GM18951 (cell line): Measurements from ENCODE around the gene IRF2BPL.

Source experiments
- POLR2A ChIP-seq: IDR thresholded peaks from 4 replicates; pipeline ENCODE4 v1.6.1; 2011; ENCODE audit warnings: mild to moderate bottlenecking; ENCODE audit not compliant: insufficient read length, insufficient read depth; ENCODE audit errors: extremely low read depth
- in situ Hi-C: fragments of 300-500 bp; cut with MboI; formaldehyde crosslinking; loops from one replicate; pipeline ENCODE4 v1.12.0; 2022; ENCODE audit warnings: low sequenced_read_pairs, mixed read lengths, inconsistent platforms; ENCODE audit not compliant: unreplicated experiment

IRF2BPL gene

DNA sequence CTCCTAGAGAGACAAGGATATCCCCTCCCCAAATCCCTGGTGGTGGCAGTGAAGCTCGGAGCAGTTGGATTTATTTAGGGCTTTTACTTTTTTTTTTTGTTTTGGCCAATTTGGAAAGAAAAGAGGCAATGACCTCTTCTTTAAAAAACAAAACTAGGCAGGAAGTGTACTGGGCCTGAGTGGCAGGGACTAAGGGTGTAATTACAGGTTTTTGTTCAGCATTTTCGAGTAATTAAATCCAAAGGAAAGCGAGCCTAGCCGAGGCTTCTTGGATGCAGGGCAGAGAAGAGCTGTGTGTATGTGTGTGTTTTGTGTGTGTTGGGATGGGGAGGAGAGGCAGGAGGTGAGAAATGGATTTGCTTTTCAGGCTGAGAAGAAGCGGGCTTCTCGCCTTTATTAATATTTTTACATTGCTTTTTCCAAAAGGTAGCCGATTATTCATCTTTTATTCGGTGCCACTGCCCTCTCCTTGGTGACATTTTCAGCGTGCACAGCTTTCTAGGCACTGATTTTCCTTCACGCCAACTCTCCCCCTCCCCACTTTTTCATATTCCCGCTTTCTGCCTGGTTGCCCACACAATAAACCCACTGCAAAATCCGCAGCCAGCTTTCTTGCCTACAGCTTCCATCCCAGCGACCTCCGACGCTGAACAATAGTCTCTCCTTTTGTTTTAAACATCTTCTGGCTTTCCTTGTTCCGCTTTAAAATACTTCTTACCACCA, 8.9 kb upstream of the IRF2BPL start:
- in situ Hi-C loops, result no loop called here
- no peak for TF ChIP-seq POLR2A

GRCh38 chr14:77036484-77037214, 8.1 kb upstream of the IRF2BPL start:
- in situ Hi-C loops, result no loop called here
- no peak for TF ChIP-seq POLR2A

DNA sequence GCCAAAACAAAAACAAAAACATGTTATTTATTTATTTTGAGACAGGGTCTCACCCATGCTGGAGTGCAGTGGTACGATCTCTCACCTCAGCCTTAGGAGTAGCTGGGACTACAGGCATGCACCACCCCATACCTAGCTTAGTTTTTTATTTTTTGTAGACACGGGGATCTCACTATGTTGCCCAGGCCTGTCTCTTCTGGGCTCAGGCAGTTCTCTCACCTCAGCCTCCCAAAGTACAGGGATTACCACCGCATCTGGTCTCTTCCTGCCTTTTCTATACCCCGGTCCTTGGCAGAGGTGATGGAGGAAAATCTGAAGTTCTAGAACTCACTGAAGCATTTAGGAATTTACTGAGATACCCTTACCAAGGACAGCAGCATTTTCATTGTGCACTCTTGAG, 6.8 kb upstream of the IRF2BPL start:
- in situ Hi-C loops, result no loop called here
- no peak for TF ChIP-seq POLR2A

DNA sequence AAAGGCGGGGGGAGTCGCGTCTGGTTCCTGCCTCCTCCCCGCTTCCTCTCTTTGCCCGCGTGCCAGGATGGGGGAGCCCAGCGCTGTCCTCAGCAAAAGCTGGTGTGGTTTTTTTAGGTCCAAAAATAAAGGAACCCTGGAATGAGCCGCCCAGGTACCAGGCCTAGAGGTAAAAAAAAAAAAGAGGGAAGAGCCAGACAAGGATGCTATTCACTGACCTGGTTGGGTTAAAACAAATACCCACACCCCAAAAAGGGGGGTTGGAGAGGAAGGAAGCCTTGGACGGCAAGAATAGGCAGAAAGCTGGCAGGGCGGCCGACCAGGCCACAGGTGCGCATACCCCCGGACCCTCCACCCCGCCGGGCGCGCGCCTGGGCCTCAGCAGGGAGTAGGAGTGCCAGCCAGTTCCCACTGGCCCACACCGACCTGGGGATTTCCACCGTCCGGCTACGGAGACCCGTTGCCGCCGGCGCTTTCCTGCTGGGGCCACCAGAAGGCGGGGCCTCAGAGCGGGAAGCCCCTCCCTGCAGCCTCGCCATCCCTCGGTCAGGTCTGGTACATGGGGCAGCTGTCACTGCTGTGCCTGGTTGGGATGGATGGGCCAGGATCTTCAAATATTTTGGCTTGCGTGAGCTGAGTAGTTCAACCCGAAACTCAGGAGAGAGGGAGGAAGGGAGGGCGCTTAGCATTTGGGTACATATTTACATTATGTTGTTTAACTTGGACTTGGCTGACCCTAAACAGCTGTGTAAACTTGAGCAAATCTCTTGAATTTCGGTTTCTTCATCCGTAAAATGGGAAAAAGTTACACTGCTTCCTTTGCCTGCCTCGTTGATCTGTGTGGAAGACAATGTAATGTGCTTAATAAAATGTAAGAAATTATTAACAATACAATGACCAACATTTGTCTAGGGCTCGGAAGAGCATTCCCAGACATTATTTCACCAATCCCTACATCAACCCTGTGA, 5.4 kb upstream of the IRF2BPL start:
- peak; percentile 86 for TF ChIP-seq POLR2A
- in situ Hi-C loops, result no loop called here

DNA sequence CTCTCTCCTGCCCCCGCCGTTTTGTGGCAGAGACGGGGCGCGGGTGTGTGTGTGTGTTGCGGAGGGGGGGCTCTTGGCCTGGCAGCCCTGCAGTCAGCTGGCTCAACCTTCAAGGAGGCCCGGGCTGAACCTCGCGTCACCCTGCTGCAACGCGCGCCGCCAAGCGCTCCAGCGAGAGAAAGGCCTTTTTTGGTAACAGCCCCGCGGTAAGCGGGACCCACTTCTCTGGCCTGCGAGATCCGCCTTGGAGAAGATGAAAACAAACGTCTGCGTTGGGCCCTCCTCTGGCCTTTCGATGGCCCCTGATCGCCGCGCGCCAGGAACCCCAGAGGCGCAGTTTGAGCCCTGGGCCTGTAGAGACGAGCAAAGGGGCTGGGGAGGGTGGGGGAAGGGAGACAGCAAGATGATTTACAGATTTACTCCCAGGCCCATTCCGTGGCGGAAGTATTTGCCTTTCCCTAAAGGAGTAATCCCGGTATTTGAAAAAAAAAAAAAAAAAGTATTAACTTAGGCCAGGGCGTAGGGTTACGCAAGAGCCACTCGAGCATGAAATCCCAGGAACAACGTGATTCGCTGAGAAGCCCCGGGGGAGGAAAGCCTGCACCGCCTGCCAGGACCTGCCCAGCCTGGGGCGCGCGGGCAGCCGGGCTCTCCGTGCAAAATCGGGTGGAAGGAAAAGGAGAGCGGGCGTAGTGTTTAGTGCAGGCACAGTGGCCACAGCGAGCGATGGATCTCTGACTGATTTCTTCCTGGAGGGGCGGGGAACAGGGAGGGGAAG, 4.5 kb upstream of the IRF2BPL start:
- no peak for TF ChIP-seq POLR2A
- in situ Hi-C loops, result no loop called here

GRCh38 chr14:77032491-77032843, 4.0 kb upstream of the IRF2BPL start:
- in situ Hi-C loops, result no loop called here
- no peak for TF ChIP-seq POLR2A

DNA sequence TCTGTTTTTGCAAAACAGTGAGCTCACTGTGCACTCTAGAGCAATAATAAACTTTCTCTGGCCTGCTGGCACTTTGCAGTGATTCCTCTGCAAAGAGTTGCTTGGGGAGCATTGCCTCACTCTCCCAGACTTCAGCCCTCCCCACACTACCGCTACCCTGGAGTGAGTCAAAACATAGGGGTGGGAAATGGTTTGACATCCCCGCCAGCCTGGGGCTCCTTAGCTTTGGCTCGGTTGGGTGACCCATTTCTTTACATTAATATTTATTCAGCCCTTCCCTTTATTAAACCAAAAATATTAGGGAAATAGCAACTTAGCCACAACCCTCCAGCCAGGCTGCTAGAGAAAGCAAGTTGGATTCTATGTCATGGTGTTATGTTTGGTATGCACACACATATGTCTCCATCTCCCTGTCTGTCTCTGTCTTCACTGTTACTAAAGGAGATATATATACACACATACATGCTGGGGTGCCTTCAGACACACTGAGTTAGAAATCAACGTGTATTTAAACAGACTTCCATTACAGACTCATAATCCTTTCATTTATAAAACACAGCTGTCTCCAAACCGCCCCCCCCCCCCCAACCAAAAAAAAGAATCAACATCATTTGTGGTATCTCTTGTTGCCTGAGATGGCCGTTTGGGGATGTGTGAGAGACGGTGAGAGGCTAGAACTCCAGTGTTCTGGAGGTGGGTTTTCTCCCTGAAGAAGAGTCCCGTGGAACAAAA, 3.4 kb upstream of the IRF2BPL start:
- no peak for TF ChIP-seq POLR2A
- in situ Hi-C loops, result no loop called here

DNA sequence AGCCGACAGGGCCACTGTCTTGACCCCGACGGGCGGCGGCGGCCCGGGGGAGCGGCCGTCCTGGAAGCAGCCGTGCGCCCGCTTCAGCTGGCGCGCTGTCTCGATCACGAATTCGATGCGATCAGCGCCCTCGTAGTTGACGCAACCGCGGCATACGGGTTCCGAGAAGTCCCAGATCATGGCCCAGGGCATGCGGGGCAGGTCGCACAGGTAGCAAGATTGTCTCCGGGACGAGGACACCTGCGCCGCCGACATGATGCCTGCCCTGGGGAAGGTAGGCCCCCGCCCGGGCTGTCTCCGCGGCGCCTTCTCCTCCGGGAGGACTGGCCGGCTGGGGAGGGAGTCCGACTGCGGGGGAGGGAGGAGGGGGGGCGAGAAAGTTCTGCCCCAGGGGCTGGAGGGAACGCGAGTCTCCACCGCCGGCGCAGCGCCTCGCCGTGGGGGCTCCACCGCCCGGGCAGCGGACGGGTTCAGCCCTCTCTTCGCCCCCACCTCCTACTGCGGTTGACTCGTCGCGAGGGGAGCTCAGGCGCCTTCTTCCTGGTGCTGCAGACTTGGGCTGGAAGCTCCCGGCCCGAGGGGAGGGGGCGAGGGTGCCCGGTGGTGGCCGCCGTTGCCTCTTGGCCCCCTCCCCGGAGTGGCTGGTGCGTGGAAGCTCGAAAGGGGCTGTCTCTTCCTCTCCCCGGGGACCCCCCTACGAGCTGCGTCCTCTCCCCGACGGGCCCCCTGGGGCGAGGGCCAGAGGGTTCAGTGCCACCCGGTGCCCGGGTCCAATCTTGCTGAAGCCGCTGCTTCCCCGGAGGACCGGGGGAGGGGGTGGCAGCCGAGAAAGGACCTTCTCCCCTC, 747 bp downstream of the IRF2BPL start:
- peak; percentile 28 for TF ChIP-seq POLR2A
- in situ Hi-C loops, result no loop called here

GRCh38 chr14:77026930-77027537, 1.5 kb downstream of the IRF2BPL start:
- in situ Hi-C loops, result no loop called here
- no peak for TF ChIP-seq POLR2A

DNA sequence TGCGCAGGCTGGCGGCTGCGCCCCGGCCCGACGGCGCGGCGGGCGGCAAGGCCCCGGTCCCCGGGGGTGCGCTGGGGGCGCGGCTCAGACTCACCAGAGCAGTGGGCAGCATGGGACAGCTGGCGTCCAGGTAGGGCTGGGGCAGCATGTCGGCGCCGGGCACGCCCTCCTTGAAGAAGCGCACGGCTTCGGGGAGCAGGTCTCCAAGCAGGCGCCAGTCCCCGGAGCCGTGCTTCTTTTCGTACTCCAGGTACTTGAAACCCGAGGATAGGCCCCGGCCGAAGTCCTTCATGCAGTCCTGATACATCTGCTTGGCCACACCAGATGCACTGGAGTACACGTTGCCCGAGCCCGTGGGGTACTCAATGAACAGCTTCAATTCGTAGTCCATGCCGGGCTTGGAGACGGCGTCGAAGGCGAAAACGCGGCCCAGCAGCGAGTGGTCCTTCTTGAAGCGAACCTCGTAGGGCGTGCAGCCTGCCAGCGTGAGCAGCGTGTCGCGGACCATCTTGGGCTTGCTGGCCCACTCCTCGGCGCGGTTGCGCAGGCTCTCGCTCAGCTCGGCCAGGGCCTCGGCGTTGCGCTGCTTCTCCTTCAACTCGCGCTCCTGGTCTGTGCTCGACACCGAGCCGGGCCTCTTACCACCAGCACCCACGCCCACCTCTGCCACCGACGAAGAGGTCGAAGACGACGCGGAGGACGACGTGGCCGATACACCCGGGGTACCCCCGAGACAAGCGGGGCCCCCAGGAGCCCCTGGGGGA, 2.2 kb downstream of the IRF2BPL start:
- TF ChIP-seq POLR2A, result peak; percentile 4
- in situ Hi-C loops, result no loop called here
